Activated CD8-positive, alpha-beta T cell treated with anti-CD3 and anti-CD28 coated beads, Interleukin-2, amount 10 ng/mL, durations not matched to agents 7 days and 5 days (primary cell): ENCODE data around the gene EDEM2. TPM values are rescaled to one million over a fixed set of nuclear protein-coding genes. Genes with fewer than 3 reads are reported as not detected.
"Not testable (repeated sequence)": the region's sequence is repeated elsewhere in the genome, so short reads cannot be mapped to it uniquely, and the experiment has no call there.

Experiments
- ATAC-seq: fragments of 150-1000 bp; cut with Tn5 transposase; one replicate; pipeline ENCODE4 v1.10.0; 2021; ENCODE audit warnings: moderate library complexity
- CTCF ChIA-PET: fragments of 350-600 bp; sonication (Branson Sonifier 250); formaldehyde crosslinking; loops from one replicate; lab custom pipeline; 2021; ENCODE audit warnings: antibody characterized with exemption; lab: Charles Lee
- POLR2A ChIA-PET: fragments of 350-600 bp; sonication (Branson Sonifier 250); formaldehyde crosslinking; loops from one replicate; lab custom pipeline; 2021; ENCODE audit warnings: antibody characterized with exemption; lab: Charles Lee
- DNase-seq: peaks from one replicate; pipeline ENCODE4 v3.0.0-alpha.2; 2020
- H3K27ac Mint-ChIP-seq: one replicate; pipeline ENCODE4 v1.8.0; 2021; ENCODE audit warnings: mild to moderate bottlenecking, mixed read lengths
- H3K27me3 Mint-ChIP-seq: one replicate; pipeline ENCODE4 v1.8.0; 2021; ENCODE audit warnings: low read depth, mixed read lengths
- H3K36me3 Mint-ChIP-seq: one replicate; pipeline ENCODE4 v1.8.0; 2021; ENCODE audit warnings: low read depth, mixed read lengths
- H3K4me1 Mint-ChIP-seq: one replicate; pipeline ENCODE4 v1.8.0; 2021; ENCODE audit warnings: low read depth, mixed read lengths
- H3K4me3 Mint-ChIP-seq: one replicate; pipeline ENCODE4 v1.8.0; 2021; ENCODE audit warnings: mild to moderate bottlenecking, mixed read lengths
- H3K9me3 Mint-ChIP-seq: one replicate; pipeline ENCODE4 v1.8.0; 2022; ENCODE audit warnings: mixed read lengths; ENCODE audit not compliant: insufficient read depth
- total RNA-seq, 2 experiments: library from RNA; stranded (reverse); gene quantifications; one replicate each; pipeline ENCODE4 v1.2.3, GENCODE V29; 2021

Gene EDEM2
- total RNA-seq, 2 experiments from 2014 or later = 19.5 to 19.6 TPM

GRCh38 chr20:35093267-35093884 is 53.8 kb downstream of the EDEM2 start:
- Mint-ChIP-seq H3K4me3 (peak overlapping the region; percentile 79), H3K27ac (peak overlapping the region; percentile 91), H3K9me3 (no peaks in the 10 kb centered on the region), H3K36me3 (peaks cover 11% of the 10 kb centered on the region), H3K4me1 (peaks cover 40% of the 10 kb centered on the region), H3K27me3 (no peaks in the 10 kb centered on the region)
- ATAC-seq = no peak
- CTCF ChIA-PET = interaction anchor here (4.0 to 4.6 kb wide), 2 partner anchors 53 to 177 kb away, joined by 32 to 52 read pairs; partner anchors contain the start of gene EDEM2
- DNase-seq = no peak
- POLR2A ChIA-PET = interaction anchor here (1.0 to 1.2 kb wide), 2 partner anchors 185 to 509 kb away, joined by 3 read pairs; partner anchors contain the start of gene MMP24OS

DNA sequence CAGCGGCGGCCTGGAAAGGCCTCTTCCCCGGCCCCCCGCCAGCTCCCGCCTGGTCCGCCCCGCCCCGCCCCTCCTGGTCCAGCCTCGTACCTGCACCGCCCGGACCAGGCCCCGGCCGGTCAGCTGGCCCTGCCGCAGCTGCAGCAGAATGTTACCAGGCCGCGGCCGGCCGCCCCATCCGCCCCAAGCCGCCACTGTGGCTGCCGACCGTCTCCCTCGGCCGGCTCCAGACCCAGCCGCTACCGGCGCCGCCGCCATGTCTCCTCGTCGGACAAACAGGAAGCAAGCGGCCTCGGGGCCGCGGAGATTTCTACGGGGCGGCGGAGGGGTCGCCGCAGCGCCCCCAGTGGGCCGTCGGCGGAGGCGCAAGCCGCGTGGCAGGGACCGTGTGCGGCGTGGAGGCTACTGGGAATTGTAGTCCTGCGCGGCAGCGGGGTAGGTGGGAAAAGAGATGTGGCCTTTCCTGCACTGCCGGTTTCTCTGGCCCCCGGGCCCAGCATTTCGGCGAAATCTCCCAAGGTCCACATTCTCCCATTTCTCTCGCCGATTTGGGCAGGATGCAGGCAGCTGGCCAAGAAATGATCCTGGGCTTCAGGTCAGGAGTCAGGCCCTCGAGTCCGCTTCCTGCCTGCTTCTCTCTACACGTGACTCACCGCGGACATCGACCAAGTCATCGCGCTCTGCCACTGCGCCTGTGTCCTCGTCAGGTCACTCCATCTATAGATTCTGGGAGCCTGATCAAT is 54.4 kb downstream of the EDEM2 start, which contains the start of gene TRPC4AP:
TSS of gene TRPC4AP (minus strand) at position 284 of the 743 bp plus-strand sequence. CDS start at position 258, 26 bp downstream.
- DNase-seq (peak; percentile 91), ATAC-seq (peak; percentile 96)
- H3K4me1 Mint-ChIP-seq = peaks cover 46% of the 10 kb centered on the region
- H3K9me3 Mint-ChIP-seq = no peaks in the 10 kb centered on the region
- CTCF ChIA-PET = interaction anchor here (0.6 to 4.6 kb wide), 5 partner anchors 27 to 177 kb away, joined by 3 to 52 read pairs (median 3); partner anchors contain the start of gene EDEM2
- H3K27me3 Mint-ChIP-seq = no peaks in the 10 kb centered on the region
- peak within 1 kb of the TSS; percentile 79 for H3K4me3 Mint-ChIP-seq
- peak within 1 kb of the TSS; percentile 91 for H3K27ac Mint-ChIP-seq
- H3K36me3 Mint-ChIP-seq = peaks cover 17% of the 10 kb centered on the region
- POLR2A ChIA-PET = interaction anchor here (0.6 to 1.6 kb wide), 6 partner anchors 13 to 509 kb away, joined by 3 to 4 read pairs (median 3); partner anchors contain the start of genes EDEM2, MMP24OS and NCOA6

DNA sequence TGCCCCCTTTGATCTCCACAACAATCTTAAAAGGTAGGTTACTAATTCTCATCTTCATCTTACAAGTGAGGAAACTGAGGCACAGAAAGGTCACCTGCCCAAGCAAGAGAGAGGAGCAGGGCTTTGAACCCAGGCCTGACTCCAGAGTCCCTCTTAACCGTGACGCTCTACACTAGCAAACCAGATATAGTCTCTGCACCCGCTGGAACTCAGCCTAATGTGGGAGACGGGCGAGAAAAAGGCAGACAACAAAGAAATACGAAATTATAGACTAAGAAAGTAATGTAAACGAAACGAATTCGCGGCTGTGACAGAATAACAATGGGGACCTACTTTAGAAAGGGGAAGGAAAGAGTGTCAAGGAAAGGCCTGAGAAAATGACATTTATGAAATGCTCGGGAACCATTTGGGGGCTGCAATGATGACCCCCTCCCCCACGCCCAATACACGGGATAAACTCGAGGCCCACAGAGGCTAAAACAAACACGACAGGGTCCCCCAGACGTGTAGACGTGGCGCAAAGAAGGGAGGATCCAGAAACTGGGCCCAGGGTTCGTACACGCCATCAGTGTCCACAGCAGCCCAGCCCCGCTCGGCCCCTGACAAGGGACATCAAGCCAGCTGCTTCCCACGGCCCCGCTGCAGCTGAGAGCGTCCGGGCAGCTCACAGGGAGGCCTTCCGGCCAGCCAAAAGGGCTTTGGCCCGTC is 55.2 kb downstream of the EDEM2 start:
- peak overlapping the region; percentile 79 for H3K4me3 Mint-ChIP-seq
- H3K27ac Mint-ChIP-seq = peak overlapping the region; percentile 91
- no peaks in the 10 kb centered on the region for H3K9me3 Mint-ChIP-seq
- peaks cover 22% of the 10 kb centered on the region for H3K36me3 Mint-ChIP-seq
- peaks cover 49% of the 10 kb centered on the region for H3K4me1 Mint-ChIP-seq
- H3K27me3 Mint-ChIP-seq = no peaks in the 10 kb centered on the region
- DNase-seq (peak; percentile 34), ATAC-seq (peak; percentile 40)
- POLR2A ChIA-PET = interaction anchor here (0.6 to 1.6 kb wide), 4 partner anchors 12 to 266 kb away, joined by 3 to 4 read pairs (median 4); partner anchors contain the start of genes EDEM2 and NCOA6
- CTCF ChIA-PET = interaction anchor here (0.6 to 0.9 kb wide), 4 partner anchors 26 to 177 kb away, joined by 3 read pairs; no protein-coding TSS in a partner anchor

- ChIA-PET CTCF (interaction anchor here (1.1 to 1.6 kb wide), 2 partner anchors 12 to 180 kb away, joined by 3 read pairs; no protein-coding TSS in a partner anchor), POLR2A (no interaction called here)
- Mint-ChIP-seq H3K4me3 (no peak overlapping the region), H3K36me3 (peaks cover 32% of the 10 kb centered on the region), H3K27me3 (no peaks in the 10 kb centered on the region), H3K4me1 (peaks cover 57% of the 10 kb centered on the region), H3K9me3 (no peaks in the 10 kb centered on the region), H3K27ac (no peak overlapping the region)
- DNase-seq (no peak), ATAC-seq (no peak)
Observed at GRCh38 chr20:35088231-35089145, 58.6 kb downstream of the EDEM2 start.

GRCh38 chr20:35087791-35088190 is 59.3 kb downstream of the EDEM2 start:
- peaks cover 32% of the 10 kb centered on the region for H3K36me3 Mint-ChIP-seq
- ChIA-PET CTCF (interaction anchor here (1.1 to 1.6 kb wide), 2 partner anchors 11 to 181 kb away, joined by 3 read pairs; no protein-coding TSS in a partner anchor), POLR2A (no interaction called here)
- DNase-seq = no peak
- H3K4me3 Mint-ChIP-seq = no peak overlapping the region
- ATAC-seq = no peak
- H3K9me3 Mint-ChIP-seq = no peaks in the 10 kb centered on the region
- H3K4me1 Mint-ChIP-seq = peaks cover 50% of the 10 kb centered on the region
- H3K27ac Mint-ChIP-seq = no peak overlapping the region
- no peaks in the 10 kb centered on the region for H3K27me3 Mint-ChIP-seq

- no peak overlapping the region for H3K4me3 Mint-ChIP-seq
- POLR2A ChIA-PET = no interaction called here
- CTCF ChIA-PET = interaction anchor here (1.6 kb wide), 1 partner anchor 10 kb away, joined by 3 read pairs; no protein-coding TSS in a partner anchor
- H3K36me3 Mint-ChIP-seq = peaks cover 32% of the 10 kb centered on the region
- H3K27ac Mint-ChIP-seq = no peak overlapping the region
- H3K4me1 Mint-ChIP-seq = peaks cover 49% of the 10 kb centered on the region
- H3K27me3 Mint-ChIP-seq = no peaks in the 10 kb centered on the region
- DNase-seq (no peak), ATAC-seq (no peak)
- no peaks in the 10 kb centered on the region for H3K9me3 Mint-ChIP-seq
Observed at GRCh38 chr20:35087355-35087754, 59.8 kb downstream of the EDEM2 start.

GRCh38 chr20:35085477-35086225 is 61.5 kb downstream of the EDEM2 start:
- ChIA-PET POLR2A (interaction anchor here (0.6 kb wide), 1 partner anchor 1886 kb away, joined by 4 read pairs; no protein-coding TSS in a partner anchor), CTCF (interaction anchor here (1.1 to 2.0 kb wide), 2 partner anchors 11 to 46 kb away, joined by 3 to 11 read pairs; no protein-coding TSS in a partner anchor)
- H3K4me1 Mint-ChIP-seq = peaks cover 42% of the 10 kb centered on the region
- peaks cover 28% of the 10 kb centered on the region for H3K36me3 Mint-ChIP-seq
- H3K4me3 Mint-ChIP-seq = no peak overlapping the region
- H3K27ac Mint-ChIP-seq = no peak overlapping the region
- H3K9me3 Mint-ChIP-seq = no peaks in the 10 kb centered on the region
- no peaks in the 10 kb centered on the region for H3K27me3 Mint-ChIP-seq
- ATAC-seq = peak; percentile 88
- no peak for DNase-seq

DNA sequence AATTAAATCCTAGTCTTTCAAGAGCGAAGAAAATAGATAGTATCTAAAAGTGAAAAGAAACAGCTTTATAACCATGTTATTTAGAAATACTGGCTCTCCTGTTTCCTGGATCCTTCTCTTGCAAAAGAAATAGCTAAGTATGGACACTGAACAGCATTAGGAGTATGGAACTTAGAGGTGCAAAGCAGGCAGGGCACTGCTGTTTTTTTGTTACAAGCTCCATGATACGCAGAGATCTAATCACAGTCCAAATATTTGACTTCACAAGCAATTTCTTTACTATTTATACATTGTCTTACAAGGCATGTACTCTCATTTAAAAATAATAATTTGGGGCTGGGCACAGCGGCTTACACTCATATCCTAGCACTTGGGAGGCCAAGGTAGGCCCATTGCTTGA is 62.1 kb downstream of the EDEM2 start:
- Mint-ChIP-seq H3K4me1 (peaks cover 43% of the 10 kb centered on the region), H3K27ac (peak overlapping the region; percentile 5), H3K9me3 (no peaks in the 10 kb centered on the region), H3K27me3 (no peaks in the 10 kb centered on the region), H3K36me3 (peaks cover 28% of the 10 kb centered on the region), H3K4me3 (no peak overlapping the region)
- ATAC-seq (peak; percentile 21), DNase-seq (no peak)
- CTCF ChIA-PET = interaction anchor here (1.1 to 2.0 kb wide), 2 partner anchors 12 to 46 kb away, joined by 3 to 11 read pairs; no protein-coding TSS in a partner anchor
- POLR2A ChIA-PET = no interaction called here

GRCh38 chr20:35080348-35080642 is 66.8 kb downstream of the EDEM2 start:
- POLR2A ChIA-PET = interaction anchor here (0.6 to 1.5 kb wide), 2 partner anchors 12 to 564 kb away, joined by 3 read pairs; no protein-coding TSS in a partner anchor
- H3K9me3 Mint-ChIP-seq, H3K27me3 Mint-ChIP-seq, H3K27ac Mint-ChIP-seq, CTCF ChIA-PET, ATAC-seq, H3K4me3 Mint-ChIP-seq, DNase-seq: not testable (repeated sequence)
- Mint-ChIP-seq H3K4me1 (peaks cover 28% of the 10 kb centered on the region), H3K36me3 (peaks cover 38% of the 10 kb centered on the region)
